Esophagus squamous epithelium (tissue), 5 donors: Measurements from ENCODE around the gene COL27A1. TPM values are rescaled to one million over a fixed set of nuclear protein-coding genes. Genes with fewer than 3 reads are reported as not detected.
A peak's percentile ranks its signal among the peaks of the same experiment; 100 is the strongest.

Experiments used
- DNase-seq: peaks from one replicate; lab custom pipeline; 2025; lab: John Stamatoyannopoulos, UW
- H3K27ac ChIP-seq, 4 donors: fragments of 200-600 bp; sonication (generic); one replicate each; pipeline ENCODE4 v1.5.1; 2016 to 2019; ENCODE audit warnings: mild to moderate bottlenecking in 1 of 4
- H3K27me3 ChIP-seq, 4 donors: fragments of 200-600 bp; sonication (generic); 1 replicate in 3 of 4; 2 replicates in 1 of 4; pipeline versions ENCODE4 v1.5.1 to v1.6.0; 2017 to 2021; ENCODE audit warnings: antibody characterized with exemption in 1 of 4
- H3K36me3 ChIP-seq, 3 donors: fragments of 200-600 bp; sonication (generic); one replicate each; pipeline ENCODE4 v1.5.1; 2016 to 2019
- H3K4me1 ChIP-seq, 3 donors: fragments of 200-600 bp; sonication (generic); one replicate each; pipeline ENCODE4 v1.5.1; 2017 to 2019
- H3K4me3 ChIP-seq, 4 donors: fragments of 200-600 bp; sonication (generic); 1 replicate in 3 of 4; 2 replicates in 1 of 4; pipeline ENCODE4 v1.5.1; 2016 to 2019; ENCODE audit warnings: mild to moderate bottlenecking in 2 of 4, moderate library complexity in 1 of 4
- H3K9me3 ChIP-seq, 3 donors: fragments of 200-600 bp; sonication (generic); one replicate each; pipeline ENCODE4 v1.5.1; 2016 to 2019
- POLR2A ChIP-seq, 4 donors: fragments of 450-650 bp; IDR thresholded peaks; one replicate each; pipeline ENCODE4 v1.6.1; 2017; ENCODE audit warnings: antibody characterized with exemption in 4 of 4, mild to moderate bottlenecking in 4 of 4, moderate library complexity in 3 of 4
- WGBS, 2 donors: methylation state at CpG; one replicate each; pipeline ENCODE4 v1.1.5; 2018; 5-methylcytosine and 5-hydroxymethylcytosine counted together
- intact Hi-C: fragments of 100-400 bp; cut with DNase I; formaldehyde crosslinking; loops from one replicate; pipeline ENCODE4 v1.15.0; 2022
- total RNA-seq, 4 donors: library from RNA; depleted of rRNA; stranded (reverse); fragments of >200 nt; gene quantifications; one replicate each; pipeline ENCODE4 v1.1.0, GENCODE V29; 2016
- TF ChIP-seq, protein P1 (sequence below), 6 experiments: fragments of 450-650 bp in 4 of 6; fragments of 200-600 bp in 2 of 6; sonication (generic) in 2 of 6; IDR thresholded peaks; one replicate each; pipeline ENCODE4 v1.5.1; 2016 to 2019; ENCODE audit warnings: antibody characterized with exemption in 6 of 6, mild to moderate bottlenecking in 4 of 6, moderate library complexity in 4 of 6
- donor health status: DM: yes; HTN: yes; CAD: no.

COL27A1 gene
- total RNA-seq, 4 donors from 2014 or later = 7.5 to 34.0 (median 12.0) TPM

DNA sequence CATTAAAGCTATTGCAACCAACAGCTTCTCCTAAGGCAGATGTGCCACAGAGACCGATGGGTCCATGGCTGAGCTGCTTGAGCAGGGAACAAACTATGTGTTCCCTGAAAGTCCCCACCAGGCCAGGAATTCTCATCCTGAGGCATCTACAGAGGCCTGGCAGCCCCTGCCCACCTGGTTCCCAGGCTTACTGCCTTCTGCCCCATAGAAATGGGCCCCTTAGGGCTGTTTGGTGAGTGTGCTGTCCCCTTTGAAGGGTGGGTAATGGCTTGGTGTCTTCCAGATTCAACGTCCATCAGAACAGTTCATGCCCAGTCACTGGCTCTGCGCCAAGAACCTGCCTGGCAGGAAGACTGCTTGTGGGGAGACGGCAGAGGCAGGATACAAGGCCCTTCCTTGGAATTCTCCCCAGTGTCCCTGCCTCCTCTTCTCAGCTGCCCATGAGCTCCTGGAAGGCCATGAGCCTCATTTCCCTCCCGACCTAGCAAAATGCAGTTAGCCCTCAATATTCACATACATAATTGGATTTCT lies 3.8 kb upstream of the COL27A1 start:
- no peak for DNase-seq
- no peak overlapping the region for H3K27ac ChIP-seq
- H3K27me3 ChIP-seq = peaks cover 0 to 79% (median 6%) of the 10 kb centered on the region in 4 donors
- H3K4me3 ChIP-seq = no peak overlapping the region
- TF ChIP-seq, protein P1, sequence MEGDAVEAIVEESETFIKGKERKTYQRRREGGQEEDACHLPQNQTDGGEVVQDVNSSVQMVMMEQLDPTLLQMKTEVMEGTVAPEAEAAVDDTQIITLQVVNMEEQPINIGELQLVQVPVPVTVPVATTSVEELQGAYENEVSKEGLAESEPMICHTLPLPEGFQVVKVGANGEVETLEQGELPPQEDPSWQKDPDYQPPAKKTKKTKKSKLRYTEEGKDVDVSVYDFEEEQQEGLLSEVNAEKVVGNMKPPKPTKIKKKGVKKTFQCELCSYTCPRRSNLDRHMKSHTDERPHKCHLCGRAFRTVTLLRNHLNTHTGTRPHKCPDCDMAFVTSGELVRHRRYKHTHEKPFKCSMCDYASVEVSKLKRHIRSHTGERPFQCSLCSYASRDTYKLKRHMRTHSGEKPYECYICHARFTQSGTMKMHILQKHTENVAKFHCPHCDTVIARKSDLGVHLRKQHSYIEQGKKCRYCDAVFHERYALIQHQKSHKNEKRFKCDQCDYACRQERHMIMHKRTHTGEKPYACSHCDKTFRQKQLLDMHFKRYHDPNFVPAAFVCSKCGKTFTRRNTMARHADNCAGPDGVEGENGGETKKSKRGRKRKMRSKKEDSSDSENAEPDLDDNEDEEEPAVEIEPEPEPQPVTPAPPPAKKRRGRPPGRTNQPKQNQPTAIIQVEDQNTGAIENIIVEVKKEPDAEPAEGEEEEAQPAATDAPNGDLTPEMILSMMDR (IDR thresholded peaks at IDR 0.05) = no peak
- no peak for TF ChIP-seq POLR2A (IDR thresholded peaks at IDR 0.05)
- WGBS, 2 donors = 81 to 88% methylated on average over 3 of the region's 5 CpGs
- H3K36me3 ChIP-seq = no peaks in the 10 kb centered on the region
- intact Hi-C loops = no loop called here
- H3K4me1 ChIP-seq = peaks cover 16 to 28% (median 21%) of the 10 kb centered on the region in 3 donors
- no peaks in the 10 kb centered on the region for H3K9me3 ChIP-seq

DNA sequence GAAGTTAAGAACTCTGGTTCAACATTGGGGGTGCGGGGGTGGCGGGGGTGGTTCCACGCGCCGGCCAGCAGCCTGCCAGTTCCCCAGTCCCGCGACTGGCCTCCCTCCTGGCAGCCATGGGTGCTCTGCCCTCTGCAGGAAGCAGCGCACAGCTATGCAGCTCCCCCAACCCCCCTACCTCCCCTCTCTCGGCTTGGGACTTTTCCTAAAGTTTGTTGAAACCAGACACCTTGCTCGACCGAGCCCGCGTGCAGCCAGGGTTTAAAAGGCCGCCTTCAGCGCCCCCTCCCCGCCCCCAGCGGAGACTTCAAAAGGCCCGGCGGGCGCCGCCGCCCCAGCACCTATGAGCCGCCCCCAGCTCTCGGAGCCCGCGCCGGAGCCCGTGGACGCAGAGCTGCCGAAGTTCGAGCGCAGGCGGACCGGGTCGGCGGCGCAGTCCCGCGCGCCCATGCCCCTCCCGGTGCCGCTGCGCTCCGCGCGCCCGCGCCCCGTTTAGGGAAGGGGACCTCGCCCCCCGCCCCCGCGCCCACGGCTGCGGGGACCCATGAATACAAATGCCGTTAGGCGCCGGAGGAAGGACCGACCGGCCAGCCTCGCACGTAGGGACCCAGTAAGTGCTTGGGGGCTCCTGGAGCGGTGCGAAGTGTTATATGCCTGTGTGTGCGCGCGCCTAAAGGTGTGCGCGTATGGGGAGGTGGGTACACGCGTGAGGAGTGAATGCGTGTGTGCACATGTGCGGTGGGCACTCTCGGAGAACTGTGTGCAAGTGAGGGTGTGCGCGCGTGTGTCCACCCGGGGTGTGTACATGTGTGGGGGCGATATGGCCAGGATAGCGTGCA lies 1.4 kb upstream of the COL27A1 start:
- H3K27ac ChIP-seq = no peak overlapping the region
- intact Hi-C loops = no loop called here
- 2 to 9% methylated on average over 13 to 16 of the region's 80 CpGs for WGBS, 2 donors
- peaks cover 21 to 49% (median 29%) of the 10 kb centered on the region in 3 donors for H3K4me1 ChIP-seq
- peaks cover 0 to 73% (median 6%) of the 10 kb centered on the region in 4 donors for H3K27me3 ChIP-seq
- DNase-seq = no peak
- peak overlapping the region; percentile 8 to 70 (median 31) for H3K4me3 ChIP-seq
- H3K36me3 ChIP-seq = no peaks in the 10 kb centered on the region
- H3K9me3 ChIP-seq = no peaks in the 10 kb centered on the region
- no peak for TF ChIP-seq POLR2A (IDR thresholded peaks at IDR 0.05)
- TF ChIP-seq, protein P1 (IDR thresholded peaks at IDR 0.05) = peak in 1 of 6 experiments; percentile 9

DNA sequence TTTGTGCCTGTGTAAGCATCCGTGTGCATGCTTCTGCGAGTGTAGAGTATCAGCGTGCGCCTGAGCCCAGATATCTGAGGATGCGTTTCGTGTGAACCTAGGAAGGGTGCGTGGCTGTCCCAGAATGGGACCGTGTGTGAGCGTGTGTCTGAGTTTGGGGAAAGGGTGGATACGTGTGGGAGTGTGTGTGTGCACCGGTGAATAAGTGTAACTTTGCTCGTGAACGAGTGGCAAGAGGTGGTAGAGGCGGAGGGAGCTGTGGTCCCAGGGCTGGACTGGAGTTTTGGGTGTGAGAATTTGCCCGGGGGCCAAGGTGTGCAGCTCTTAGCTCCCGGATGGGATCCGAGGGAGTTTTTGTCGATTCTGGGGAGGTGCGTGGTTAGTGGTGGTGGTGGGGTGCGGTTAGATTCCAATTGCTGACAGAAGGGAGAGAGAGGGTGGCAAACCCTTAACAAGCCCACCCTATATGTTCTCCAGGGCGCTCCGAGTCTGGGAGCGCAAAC lies 686 bp upstream of the COL27A1 start:
- H3K27me3 ChIP-seq = peaks cover 0 to 68% (median 6%) of the 10 kb centered on the region in 4 donors
- WGBS, 2 donors = 1 to 6% methylated on average over 16 to 20 of the region's 23 CpGs
- no peak overlapping the region for H3K27ac ChIP-seq
- TF ChIP-seq, protein P1 (IDR thresholded peaks at IDR 0.05) = no peak
- TF ChIP-seq POLR2A (IDR thresholded peaks at IDR 0.05) = no peak
- H3K4me3 ChIP-seq = peak overlapping the region in 3 of 4 donors; percentile 24 to 71 (median 70)
- no peak for DNase-seq
- H3K4me1 ChIP-seq = peaks cover 21 to 55% (median 29%) of the 10 kb centered on the region in 3 donors
- intact Hi-C loops = loop anchor here (5.0 kb wide), 1 partner anchor 133 kb away; no protein-coding TSS in a partner anchor
- no peaks in the 10 kb centered on the region for H3K36me3 ChIP-seq
- H3K9me3 ChIP-seq = no peaks in the 10 kb centered on the region

DNA sequence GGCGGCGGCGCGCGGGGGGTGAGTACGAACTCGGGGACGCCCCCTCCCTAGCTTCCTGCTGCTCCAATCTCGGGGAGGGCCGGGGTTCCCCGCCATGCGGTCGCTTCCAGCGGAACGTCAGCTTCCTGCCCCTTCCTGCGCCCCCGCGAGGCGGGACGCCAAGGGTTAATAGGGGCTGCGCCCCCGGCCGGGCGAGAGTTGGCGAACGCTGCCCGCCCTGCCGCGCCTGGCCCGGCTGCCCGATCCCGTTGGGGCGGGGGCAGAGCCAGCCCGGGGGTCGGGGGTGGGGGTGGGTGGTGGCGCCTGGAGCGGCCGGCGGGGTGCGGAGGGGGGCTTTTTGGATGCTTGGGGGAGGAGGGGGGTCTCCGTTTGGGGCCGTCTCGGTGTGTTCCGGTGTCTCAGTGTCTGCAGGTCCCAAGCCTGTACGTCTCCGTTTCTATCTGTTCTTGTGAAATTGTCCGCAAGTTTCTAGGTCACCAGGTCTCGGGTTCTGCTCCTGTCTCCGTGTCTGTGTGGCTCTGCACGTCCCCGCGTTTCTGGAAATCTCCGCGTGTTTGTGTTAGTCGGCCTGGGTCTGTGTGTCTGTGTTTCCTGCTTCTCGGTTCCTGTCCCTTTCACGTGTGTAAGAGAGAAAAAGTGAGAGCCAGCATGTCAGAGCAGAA lies 789 bp downstream of the COL27A1 start:
- 0 to 3% methylated on average over 3 to 11 of the region's 57 CpGs for WGBS, 2 donors
- intact Hi-C loops = loop anchor here (5.0 kb wide), 1 partner anchor 131 kb away; no protein-coding TSS in a partner anchor
- TF ChIP-seq, protein P1 (IDR thresholded peaks at IDR 0.05) = no peak
- no peak for TF ChIP-seq POLR2A (IDR thresholded peaks at IDR 0.05)

More for the DNA sequence above, 789 bp downstream of the COL27A1 start:
- DNase-seq = no peak
- Histone ChIP-seq H3K27me3 (peaks cover 0 to 53% (median 6%) of the 10 kb centered on the region in 4 donors), H3K27ac (peak overlapping the region; percentile 52 to 83 (median 74)), H3K4me3 (peak overlapping the region; percentile 40 to 71 (median 65)), H3K4me1 (peaks cover 21 to 57% (median 29%) of the 10 kb centered on the region in 3 donors), H3K36me3 (no peaks in the 10 kb centered on the region), H3K9me3 (no peaks in the 10 kb centered on the region)
